C4-2B (cell line): ENCODE measurements around the gene USP2.
"Not testable (repeated sequence)": the region's sequence is repeated elsewhere in the genome, so short reads cannot be mapped to it uniquely, and the experiment has no call there.

Experiments
- H3K27ac ChIP-seq: fragments of 450-650 bp; 2 replicates; pipeline ENCODE4 v1.5.1; 2017
- ZFX ChIP-seq: fragments of 450-650 bp; IDR thresholded peaks from 2 replicates; pipeline ENCODE4 v1.6.1; 2017
- TF ChIP-seq, protein P1 (sequence below): fragments of 450-650 bp; conservative IDR thresholded peaks from 2 replicates; pipeline ENCODE4 v1.5.1; 2017; ENCODE audit warnings: mild to moderate bottlenecking

Gene USP2

DNA sequence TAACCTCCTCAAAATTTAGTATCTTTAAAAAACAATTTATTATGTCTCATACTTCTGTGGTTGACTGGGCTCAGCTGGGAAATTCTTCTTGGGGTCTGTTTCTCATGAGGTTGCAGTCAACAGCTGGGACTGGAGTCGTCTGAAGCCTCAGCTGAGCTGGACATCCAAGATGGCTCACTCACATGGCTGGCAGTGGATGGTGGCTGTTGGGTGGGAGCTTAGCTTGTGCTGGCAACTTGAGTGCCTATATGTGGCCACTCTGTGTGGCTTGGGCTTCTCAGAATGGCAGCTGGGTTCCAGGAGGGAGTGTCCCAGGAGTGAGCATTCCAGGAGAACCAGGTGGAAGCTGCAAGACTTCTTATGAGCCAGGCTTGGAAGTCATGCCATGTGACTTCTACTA, 28.2 kb upstream of the USP2 start:
- H3K27ac ChIP-seq = no peak overlapping the region
- no peak for TF ChIP-seq ZFX
- TF ChIP-seq, protein P1, sequence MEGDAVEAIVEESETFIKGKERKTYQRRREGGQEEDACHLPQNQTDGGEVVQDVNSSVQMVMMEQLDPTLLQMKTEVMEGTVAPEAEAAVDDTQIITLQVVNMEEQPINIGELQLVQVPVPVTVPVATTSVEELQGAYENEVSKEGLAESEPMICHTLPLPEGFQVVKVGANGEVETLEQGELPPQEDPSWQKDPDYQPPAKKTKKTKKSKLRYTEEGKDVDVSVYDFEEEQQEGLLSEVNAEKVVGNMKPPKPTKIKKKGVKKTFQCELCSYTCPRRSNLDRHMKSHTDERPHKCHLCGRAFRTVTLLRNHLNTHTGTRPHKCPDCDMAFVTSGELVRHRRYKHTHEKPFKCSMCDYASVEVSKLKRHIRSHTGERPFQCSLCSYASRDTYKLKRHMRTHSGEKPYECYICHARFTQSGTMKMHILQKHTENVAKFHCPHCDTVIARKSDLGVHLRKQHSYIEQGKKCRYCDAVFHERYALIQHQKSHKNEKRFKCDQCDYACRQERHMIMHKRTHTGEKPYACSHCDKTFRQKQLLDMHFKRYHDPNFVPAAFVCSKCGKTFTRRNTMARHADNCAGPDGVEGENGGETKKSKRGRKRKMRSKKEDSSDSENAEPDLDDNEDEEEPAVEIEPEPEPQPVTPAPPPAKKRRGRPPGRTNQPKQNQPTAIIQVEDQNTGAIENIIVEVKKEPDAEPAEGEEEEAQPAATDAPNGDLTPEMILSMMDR = no peak

- no peak for TF ChIP-seq ZFX
- TF ChIP-seq, protein P1 = no peak
- H3K27ac ChIP-seq = no peak overlapping the region
Measured at GRCh38 chr11:119406005-119406404, 24.5 kb upstream of the USP2 start.

DNA sequence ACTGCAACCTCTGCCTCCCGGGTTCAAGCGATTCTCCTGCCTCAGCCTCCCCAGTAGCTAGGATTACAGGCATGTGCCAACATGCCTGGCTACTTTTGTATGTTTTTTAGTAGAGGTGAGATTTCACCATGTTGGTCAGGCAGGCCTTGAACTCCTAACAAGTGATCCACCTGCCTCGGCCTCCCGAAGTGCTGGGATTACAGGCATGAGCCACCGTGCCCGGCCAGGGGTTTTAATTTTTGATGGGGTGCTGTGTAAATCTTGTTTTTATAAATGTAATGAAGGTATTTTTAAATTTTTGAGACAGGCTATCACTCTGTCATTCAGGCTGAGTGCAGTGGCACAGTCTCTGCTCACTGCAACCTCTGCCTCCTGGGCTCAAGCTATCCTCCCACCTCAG, 24.0 kb upstream of the USP2 start:
- not testable (repeated sequence) for H3K27ac ChIP-seq

DNA sequence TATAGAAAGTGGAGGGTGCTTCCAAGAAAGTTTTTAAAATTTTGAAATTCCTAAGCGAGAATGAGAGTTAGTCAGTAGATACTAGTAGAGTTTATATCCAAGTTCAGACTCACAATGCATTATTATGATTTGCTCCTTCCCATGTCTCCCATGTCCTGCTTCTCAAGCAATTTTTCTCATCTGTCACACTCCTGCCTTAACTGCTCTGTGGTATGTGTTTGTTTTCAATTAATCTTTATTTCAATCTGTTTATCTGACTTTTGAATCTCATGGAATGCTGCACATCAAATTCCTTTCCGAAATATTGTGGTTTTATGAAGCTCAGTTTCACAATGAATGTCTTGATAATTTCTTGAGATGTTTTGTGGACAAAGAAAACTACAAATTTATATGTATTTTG, 23.4 kb upstream of the USP2 start:
- TF ChIP-seq ZFX = no peak
- TF ChIP-seq, protein P1 = no peak
- no peak overlapping the region for H3K27ac ChIP-seq

- TF ChIP-seq ZFX = no peak
- TF ChIP-seq, protein P1 = no peak
- no peak overlapping the region for H3K27ac ChIP-seq
Measured at GRCh38 chr11:119403021-119403420, 21.5 kb upstream of the USP2 start.

GRCh38 chr11:119402470-119402869, 21.0 kb upstream of the USP2 start:
- no peak overlapping the region for H3K27ac ChIP-seq
- no peak for TF ChIP-seq ZFX
- TF ChIP-seq, protein P1 = no peak

- no peak for TF ChIP-seq ZFX
- TF ChIP-seq, protein P1 = no peak
Measured at GRCh38 chr11:119400860-119401259, 19.4 kb upstream of the USP2 start.

DNA sequence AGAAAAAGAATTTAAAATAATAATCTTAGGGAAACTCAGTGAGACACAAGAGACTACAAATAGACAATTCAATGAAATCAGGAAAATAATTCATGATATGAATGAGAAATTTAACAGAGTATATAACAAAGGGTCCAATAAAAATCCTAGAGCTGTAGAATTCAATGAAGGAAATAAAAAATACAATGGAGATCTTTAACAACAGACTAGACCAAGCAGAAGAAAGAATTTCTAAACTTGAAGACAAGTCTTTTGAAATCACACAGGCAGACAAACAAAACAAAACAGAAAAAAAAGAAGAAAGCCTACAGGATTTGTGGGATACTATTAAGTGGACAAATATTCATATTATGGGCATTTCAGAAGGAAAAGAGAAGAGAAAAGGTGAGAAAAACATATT, 16.2 kb upstream of the USP2 start:
- TF ChIP-seq ZFX = no peak
- TF ChIP-seq, protein P1 = no peak
- H3K27ac ChIP-seq = no peak overlapping the region

More at GRCh38 chr11:119400860-119401259, 19.4 kb upstream of the USP2 start:
- no peak overlapping the region for H3K27ac ChIP-seq
